Ishikawa (cell line): ENCODE measurements around the gene PTCSC3.

Experiments used
- CEBPB ChIP-seq: IDR thresholded peaks from 2 replicates; pipeline ENCODE4 v1.6.1; 2012
- CREB1 ChIP-seq: IDR thresholded peaks from 2 replicates; pipeline ENCODE4 v1.6.1; 2012; ENCODE audit warnings: low read depth
- EGR1 ChIP-seq: IDR thresholded peaks from 2 replicates; pipeline ENCODE4 v1.6.1; 2012
- EP300 ChIP-seq: IDR thresholded peaks from 2 replicates; pipeline ENCODE4 v1.6.1; 2012; ENCODE audit warnings: borderline replicate concordance
- FOXM1 ChIP-seq: IDR thresholded peaks from 2 replicates; pipeline ENCODE4 v1.6.1; 2012; ENCODE audit warnings: low read depth, borderline replicate concordance
- NFIC ChIP-seq: IDR thresholded peaks from 2 replicates; pipeline ENCODE4 v1.6.1; 2012
- RAD21 ChIP-seq: IDR thresholded peaks from 2 replicates; pipeline ENCODE4 v1.6.1; 2012; ENCODE audit warnings: low read depth
- TAF1 ChIP-seq: IDR thresholded peaks from 2 replicates; pipeline ENCODE4 v1.6.1; 2012; ENCODE audit warnings: low read depth, mild to moderate bottlenecking
- TCF12 ChIP-seq: IDR thresholded peaks from 2 replicates; pipeline ENCODE4 v1.6.1; 2012; ENCODE audit warnings: low read depth
- TEAD4 ChIP-seq: IDR thresholded peaks from 2 replicates; pipeline ENCODE4 v1.6.1; 2012
- YY1 ChIP-seq: IDR thresholded peaks from 2 replicates; pipeline ENCODE4 v1.6.1; 2012; ENCODE audit warnings: low read depth
- ZBTB7A ChIP-seq: IDR thresholded peaks from 2 replicates; pipeline ENCODE4 v1.6.1; 2012; ENCODE audit warnings: low read depth
- TF ChIP-seq, protein P1 (sequence below): IDR thresholded peaks from 2 replicates; pipeline ENCODE4 v1.6.1; 2012; ENCODE audit warnings: low read depth, mild to moderate bottlenecking
- TF ChIP-seq, protein P2 (sequence below): IDR thresholded peaks from 2 replicates; pipeline ENCODE4 v1.6.1; 2012
- TF ChIP-seq, protein P3 (sequence below): IDR thresholded peaks from 2 replicates; pipeline ENCODE4 v1.6.1; 2012

Gene PTCSC3

DNA sequence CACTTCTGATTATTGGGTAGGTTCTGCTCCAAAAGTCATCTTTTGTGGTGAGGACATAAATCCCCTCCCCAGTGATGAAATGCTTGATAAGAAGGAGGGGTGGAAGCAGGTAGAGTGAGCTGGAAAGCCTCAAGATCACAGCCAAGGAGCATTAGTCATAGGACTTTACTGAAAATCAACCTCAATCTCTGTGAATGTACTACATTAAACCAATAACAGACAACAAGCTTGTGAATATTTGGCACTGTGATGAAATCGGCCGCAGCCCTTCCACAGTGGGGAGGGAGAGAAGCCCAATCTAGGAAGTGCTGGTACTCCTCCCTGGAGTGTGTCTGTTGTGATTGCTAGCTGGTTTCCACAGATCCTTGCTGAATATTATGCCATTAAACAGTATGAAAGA is 41.2 kb upstream of the PTCSC3 start:
- TF ChIP-seq EP300 (no peak), TEAD4 (no peak), EGR1 (no peak), TAF1 (no peak), YY1 (no peak), CEBPB (no peak), TCF12 (no peak), RAD21 (no peak)
- TF ChIP-seq, protein P1, sequence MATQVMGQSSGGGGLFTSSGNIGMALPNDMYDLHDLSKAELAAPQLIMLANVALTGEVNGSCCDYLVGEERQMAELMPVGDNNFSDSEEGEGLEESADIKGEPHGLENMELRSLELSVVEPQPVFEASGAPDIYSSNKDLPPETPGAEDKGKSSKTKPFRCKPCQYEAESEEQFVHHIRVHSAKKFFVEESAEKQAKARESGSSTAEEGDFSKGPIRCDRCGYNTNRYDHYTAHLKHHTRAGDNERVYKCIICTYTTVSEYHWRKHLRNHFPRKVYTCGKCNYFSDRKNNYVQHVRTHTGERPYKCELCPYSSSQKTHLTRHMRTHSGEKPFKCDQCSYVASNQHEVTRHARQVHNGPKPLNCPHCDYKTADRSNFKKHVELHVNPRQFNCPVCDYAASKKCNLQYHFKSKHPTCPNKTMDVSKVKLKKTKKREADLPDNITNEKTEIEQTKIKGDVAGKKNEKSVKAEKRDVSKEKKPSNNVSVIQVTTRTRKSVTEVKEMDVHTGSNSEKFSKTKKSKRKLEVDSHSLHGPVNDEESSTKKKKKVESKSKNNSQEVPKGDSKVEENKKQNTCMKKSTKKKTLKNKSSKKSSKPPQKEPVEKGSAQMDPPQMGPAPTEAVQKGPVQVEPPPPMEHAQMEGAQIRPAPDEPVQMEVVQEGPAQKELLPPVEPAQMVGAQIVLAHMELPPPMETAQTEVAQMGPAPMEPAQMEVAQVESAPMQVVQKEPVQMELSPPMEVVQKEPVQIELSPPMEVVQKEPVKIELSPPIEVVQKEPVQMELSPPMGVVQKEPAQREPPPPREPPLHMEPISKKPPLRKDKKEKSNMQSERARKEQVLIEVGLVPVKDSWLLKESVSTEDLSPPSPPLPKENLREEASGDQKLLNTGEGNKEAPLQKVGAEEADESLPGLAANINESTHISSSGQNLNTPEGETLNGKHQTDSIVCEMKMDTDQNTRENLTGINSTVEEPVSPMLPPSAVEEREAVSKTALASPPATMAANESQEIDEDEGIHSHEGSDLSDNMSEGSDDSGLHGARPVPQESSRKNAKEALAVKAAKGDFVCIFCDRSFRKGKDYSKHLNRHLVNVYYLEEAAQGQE = no peak

DNA sequence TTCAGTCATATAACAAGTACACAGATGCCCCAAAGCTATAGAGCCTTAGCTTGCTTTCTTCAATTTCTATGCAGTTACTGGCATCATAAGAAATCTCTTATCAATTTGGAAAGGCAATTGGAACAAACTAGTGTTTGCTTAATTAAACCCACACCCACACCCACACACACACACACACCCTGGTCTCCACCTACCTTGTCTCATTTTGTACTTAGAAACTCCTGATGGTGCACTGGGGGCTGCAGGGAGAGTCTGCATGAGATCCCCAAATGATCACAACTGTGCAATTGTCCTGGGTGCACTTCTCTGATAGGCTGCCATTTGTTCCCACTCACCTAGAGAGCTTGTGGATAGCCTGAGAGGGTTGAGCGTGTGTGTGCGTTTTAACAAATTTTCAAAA is 40.5 kb upstream of the PTCSC3 start:
- TF ChIP-seq TCF12 (no peak), EP300 (no peak), FOXM1 (no peak), EGR1 (no peak), CREB1 (no peak), YY1 (no peak), RAD21 (no peak)
- TF ChIP-seq, protein P2, sequence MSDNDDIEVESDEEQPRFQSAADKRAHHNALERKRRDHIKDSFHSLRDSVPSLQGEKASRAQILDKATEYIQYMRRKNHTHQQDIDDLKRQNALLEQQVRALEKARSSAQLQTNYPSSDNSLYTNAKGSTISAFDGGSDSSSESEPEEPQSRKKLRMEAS = no peak

DNA sequence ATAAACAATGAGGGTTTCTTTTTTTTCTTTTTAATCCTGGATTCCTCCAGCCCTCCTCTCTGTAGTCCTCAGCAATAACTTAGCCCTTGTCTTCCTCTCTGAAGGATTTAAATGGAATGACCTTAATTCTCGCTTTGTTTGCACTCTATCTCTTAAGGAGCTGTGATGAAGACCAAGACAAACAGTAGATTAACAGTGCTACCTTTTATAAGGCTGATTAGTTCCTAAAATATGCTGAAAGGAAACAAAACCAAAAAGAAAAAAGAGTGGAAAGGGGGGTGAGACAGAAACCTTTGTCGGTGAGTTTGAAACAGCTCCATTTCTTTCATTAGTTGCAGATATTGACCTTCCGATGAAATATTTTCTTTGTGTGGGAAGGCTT is 38.7 kb upstream of the PTCSC3 start:
- no peak for TF ChIP-seq FOXM1
- TF ChIP-seq NFIC = no peak
- TF ChIP-seq, protein P2 = no peak
- TF ChIP-seq, protein P1 = no peak
- no peak for TF ChIP-seq TAF1
- TF ChIP-seq, protein P3, sequence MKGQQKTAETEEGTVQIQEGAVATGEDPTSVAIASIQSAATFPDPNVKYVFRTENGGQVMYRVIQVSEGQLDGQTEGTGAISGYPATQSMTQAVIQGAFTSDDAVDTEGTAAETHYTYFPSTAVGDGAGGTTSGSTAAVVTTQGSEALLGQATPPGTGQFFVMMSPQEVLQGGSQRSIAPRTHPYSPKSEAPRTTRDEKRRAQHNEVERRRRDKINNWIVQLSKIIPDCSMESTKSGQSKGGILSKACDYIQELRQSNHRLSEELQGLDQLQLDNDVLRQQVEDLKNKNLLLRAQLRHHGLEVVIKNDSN = no peak
- no peak for TF ChIP-seq EGR1
- no peak for TF ChIP-seq CEBPB
- TF ChIP-seq EP300 = no peak
- no peak for TF ChIP-seq CREB1
- no peak for TF ChIP-seq TEAD4

DNA sequence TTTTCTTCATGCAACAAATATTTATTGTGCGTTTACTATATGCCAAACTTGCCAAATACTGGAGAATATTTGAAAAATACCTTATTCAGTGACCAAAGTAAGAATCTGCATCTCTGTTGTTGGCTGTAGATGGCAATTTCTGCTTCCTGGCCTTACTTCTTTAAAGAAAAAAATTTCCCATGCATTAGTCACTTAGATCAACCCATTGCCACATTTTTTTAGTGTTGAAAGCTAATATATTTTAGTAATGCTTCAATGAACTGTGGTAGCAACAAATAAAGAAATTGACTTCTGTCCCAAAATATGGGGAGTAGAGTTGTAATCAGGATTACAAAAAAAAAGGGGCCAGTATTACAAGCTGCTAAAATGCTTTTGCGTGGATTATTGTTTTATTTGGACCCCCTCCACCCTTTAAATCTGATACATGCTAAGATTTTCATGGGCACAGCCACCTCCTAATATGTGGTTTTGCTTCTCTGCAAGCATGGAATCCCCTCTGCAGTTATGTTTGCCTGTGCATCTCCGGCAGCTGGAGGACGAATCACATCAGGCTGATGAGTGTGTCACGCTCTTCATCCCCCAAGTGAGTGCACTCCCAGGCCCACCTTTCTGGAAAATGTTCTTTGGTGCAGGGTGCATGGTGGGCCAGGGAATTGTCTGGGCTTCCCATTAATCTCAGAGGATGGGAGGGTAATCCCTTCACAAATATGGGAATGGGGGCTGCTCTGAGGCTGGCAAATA is 38.1 kb upstream of the PTCSC3 start:
- TF ChIP-seq YY1 (no peak), CEBPB (no peak), NFIC (no peak), EP300 (no peak), TEAD4 (no peak), TAF1 (no peak), EGR1 (no peak)
- TF ChIP-seq, protein P1 = no peak

DNA sequence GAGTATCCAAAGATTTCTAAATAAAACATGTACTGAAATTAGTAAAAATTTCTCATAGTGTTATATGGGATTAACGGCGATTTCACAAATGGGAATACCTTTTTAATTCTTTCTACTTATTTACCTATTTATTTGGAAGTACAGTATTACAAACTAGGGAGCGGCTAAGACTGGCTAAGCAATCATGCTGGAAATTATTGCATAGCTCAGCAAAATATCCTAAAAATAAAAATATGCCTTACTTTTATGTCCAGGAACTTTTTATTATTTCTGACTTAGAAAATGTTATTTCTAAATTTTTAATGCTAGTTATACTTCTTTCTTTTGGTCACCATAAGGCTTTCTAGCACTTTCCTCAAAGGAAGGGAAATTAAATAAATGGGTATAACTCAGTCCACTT is 36.5 kb upstream of the PTCSC3 start:
- TF ChIP-seq FOXM1 (no peak), TCF12 (no peak), ZBTB7A (no peak), TAF1 (no peak)
- TF ChIP-seq, protein P2 = no peak
